DND-41 (cell line): ENCODE data around the gene TMEM255B.
"Not testable (repeated sequence)": the region's sequence is repeated elsewhere in the genome, so short reads cannot be mapped to it uniquely, and the experiment has no call there.

Experiments
- CTCF ChIP-seq: IDR thresholded peaks from 2 replicates; pipeline ENCODE4 v1.5.1; 2012; ENCODE audit warnings: borderline replicate concordance, low read length, moderate library complexity, mild to moderate bottlenecking; ENCODE audit not compliant: poor library complexity, severe bottlenecking; ENCODE audit errors: extremely low read depth
- EZH2 ChIP-seq: IDR thresholded peaks from 3 replicates; pipeline ENCODE4 v1.6.1; 2012; ENCODE audit warnings: borderline replicate concordance, low read depth, mild to moderate bottlenecking, moderate library complexity, low read length, inconsistent platforms; ENCODE audit not compliant: severe bottlenecking

DNA sequence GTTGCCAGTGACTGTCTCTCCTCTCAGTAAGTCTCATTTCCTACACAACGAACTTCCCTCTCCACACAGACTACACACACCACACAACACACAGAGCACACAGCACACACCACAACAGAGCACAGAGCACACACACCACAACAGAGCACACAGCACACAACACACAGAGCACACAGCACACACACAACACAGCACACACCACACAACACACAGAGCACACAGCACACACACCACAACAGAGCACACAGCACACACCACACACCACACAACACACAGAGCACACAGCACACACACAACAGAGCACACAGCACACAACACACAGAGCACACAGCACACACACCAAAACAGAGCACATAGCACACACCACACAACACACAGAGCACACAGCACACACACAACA lies 36.3 kb downstream of the TMEM255B start:
- not testable (repeated sequence) for TF ChIP-seq CTCF, EZH2
